Measurements from ENCODE around the gene MYL5. TPM values are rescaled to one million over a fixed set of nuclear protein-coding genes. Genes with fewer than 3 reads are reported as not detected.

The MYL5 gene
- total and polyA plus RNA-seq, 10 of the 15 experiments (the other 5 are each of a cell fraction or from before 2014, with no cell fraction given), result 1.2 to 13.8 (median 7.1) TPM

DNA sequence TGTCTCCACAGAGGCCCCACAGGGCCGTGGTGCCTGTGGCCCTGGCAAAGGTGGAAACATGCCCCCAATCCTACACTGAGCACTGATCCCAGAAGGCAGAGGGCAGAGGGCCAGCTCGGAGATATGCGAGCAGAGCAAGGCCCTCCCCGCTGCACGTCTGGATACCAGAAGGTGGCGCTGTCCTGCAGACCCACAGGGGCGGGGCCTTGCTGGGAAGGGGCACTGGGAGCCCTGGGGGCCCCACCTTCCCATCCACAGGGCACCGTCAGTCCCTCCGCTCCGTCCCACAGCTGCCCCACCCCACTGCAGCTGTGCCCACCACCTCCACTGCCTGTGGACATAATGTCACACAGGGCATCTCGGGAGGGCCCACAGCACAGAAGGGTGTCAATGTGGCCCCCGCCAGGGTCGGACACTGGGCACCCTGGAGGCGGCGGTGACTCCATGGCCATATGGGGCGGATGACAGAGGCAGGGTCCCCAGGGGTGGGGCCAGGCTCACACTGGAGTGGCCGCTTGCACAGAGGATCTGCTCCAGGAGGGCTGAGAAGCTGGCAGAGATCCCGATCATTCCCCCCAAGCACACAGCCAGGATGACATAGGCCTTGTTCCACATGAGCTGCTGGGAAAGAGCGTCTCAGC is 9.8 kb downstream of the MYL5 start (continued):
- 0 out of 4 replicates have a peak, but pooled peaks of 1 of the 2 experiments have one; percentile 15 for TF ChIP-seq IKZF2 (IDR thresholded peaks at IDR 0.05)

DNA sequence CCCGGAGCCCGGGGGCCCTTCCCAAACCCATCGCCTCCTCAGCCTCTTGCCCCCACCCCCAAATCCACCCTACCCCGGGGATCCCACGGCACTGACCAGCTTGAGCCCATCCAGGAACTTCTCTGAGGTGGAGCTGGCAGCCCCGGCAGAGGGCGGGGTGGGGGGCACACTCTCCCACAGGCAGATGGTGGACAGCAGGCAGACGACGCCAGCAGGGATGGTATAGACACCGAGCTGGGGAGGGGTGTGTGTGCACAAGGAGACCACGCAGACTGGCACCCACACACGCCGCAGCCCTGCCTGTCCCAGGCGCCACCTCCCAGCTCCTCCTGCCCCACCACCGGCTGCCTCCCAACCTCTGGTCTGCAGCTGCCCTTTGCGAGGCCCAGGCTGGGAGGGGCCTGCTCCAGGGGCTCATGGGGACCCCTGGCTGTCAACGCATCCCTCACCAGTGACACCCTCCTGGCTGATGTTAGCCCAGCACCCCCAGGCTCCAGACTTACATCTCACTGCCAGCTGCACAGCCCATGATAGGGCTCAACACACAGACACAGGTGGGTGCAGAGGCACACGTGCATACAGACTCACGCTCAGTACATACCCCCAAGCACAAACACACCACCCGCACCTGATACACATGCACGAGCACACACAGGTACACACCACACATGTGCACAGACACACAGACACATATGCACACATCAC is 10.4 kb downstream of the MYL5 start:
- Histone ChIP-seq H3K27ac (ENCODE audit: control insufficient read depth, insufficient read depth) (no peak overlapping the region), H4K20me1 (ENCODE audit: control insufficient read depth, insufficient read depth) (no peaks in the 10 kb centered on the region), H3K4me2 (ENCODE audit: control insufficient read depth, insufficient read depth) (no peak overlapping the region), H3K27me3 (replicated peaks in 1 of 2; ENCODE audit: control insufficient read depth in 2 of 2, insufficient read depth in 2 of 2, low read length in 1 of 2) (no peaks in the 10 kb centered on the region), H3K9ac (ENCODE audit: control insufficient read depth, insufficient read depth, low read length) (no peak overlapping the region), H3K4me3 (no peak overlapping the region), H3K36me3 (ENCODE audit: control insufficient read depth in 2 of 2, insufficient read depth in 2 of 2, low read length in 1 of 2) (no peaks in the 10 kb centered on the region), H2AFZ (ENCODE audit: control insufficient read depth, low read depth, low read length) (no peak overlapping the region), H3K9me3 (replicated peaks; ENCODE audit: control insufficient read depth, insufficient read depth, low read length) (no peaks in the 10 kb centered on the region), H3K79me2 (ENCODE audit: control insufficient read depth, insufficient read depth, low read length) (no peaks in the 10 kb centered on the region), H3K4me1 (ENCODE audit: control insufficient read depth, insufficient read depth, low read length) (peaks cover 17% of the 10 kb centered on the region)
- in situ Hi-C loops (cut with MboI), result no loop called here
- RAD21 ChIA-PET (ENCODE audit: unreplicated experiment), result interaction anchor here (0.8 kb wide), 2 partner anchors 58 to 131 kb away, joined by 3 to 4 read pairs; no protein-coding TSS in a partner anchor
- ATAC-seq, result no peak
- SMC1A ChIA-PET (ENCODE audit: uncharacterized antibody, unreplicated experiment), result interaction anchor here (1.4 kb wide), 1 partner anchor 16 kb away, joined by 4 read pairs; no protein-coding TSS in a partner anchor
- no TSS peak for BruUV-seq (replicated peaks)
- WGBS (ENCODE audit: insufficient coverage, insufficient replicate concordance, low lambda C conversion rate, missing lambda C conversion rate), result 43% methylated on average over 21 of the region's 21 CpGs
- intact Hi-C loops (cut with micrococcal nuclease; ENCODE audit: unreplicated experiment), result no loop called here
- POLR2A ChIA-PET, result no interaction called here
- TF ChIP-seq TCF7 (IDR thresholded peaks at IDR 0.05; ENCODE audit: borderline replicate concordance) (no peak), ZZZ3 (IDR thresholded peaks at IDR 0.05; ENCODE audit: control insufficient read depth, insufficient read length, low read depth) (no peak), TAF1 (IDR thresholded peaks at IDR 0.05; ENCODE audit: borderline replicate concordance, low read depth, low read length) (no peak), LARP7 (IDR thresholded peaks at IDR 0.05) (no peak), PAX8 (IDR thresholded peaks at IDR 0.05) (no peak), JUND (IDR thresholded peaks at IDR 0.05; ENCODE audit: low read depth, low read length) (no peak), CBFB (IDR thresholded peaks at IDR 0.05; ENCODE audit: low read depth) (no peak), CHD2 (IDR thresholded peaks at IDR 0.05; ENCODE audit: borderline replicate concordance, low read depth, low read length) (no peak), TCF12 (IDR thresholded peaks at IDR 0.05; ENCODE audit: low read depth, low read length) (no peak)
- TF ChIP-seq, protein P1, sequence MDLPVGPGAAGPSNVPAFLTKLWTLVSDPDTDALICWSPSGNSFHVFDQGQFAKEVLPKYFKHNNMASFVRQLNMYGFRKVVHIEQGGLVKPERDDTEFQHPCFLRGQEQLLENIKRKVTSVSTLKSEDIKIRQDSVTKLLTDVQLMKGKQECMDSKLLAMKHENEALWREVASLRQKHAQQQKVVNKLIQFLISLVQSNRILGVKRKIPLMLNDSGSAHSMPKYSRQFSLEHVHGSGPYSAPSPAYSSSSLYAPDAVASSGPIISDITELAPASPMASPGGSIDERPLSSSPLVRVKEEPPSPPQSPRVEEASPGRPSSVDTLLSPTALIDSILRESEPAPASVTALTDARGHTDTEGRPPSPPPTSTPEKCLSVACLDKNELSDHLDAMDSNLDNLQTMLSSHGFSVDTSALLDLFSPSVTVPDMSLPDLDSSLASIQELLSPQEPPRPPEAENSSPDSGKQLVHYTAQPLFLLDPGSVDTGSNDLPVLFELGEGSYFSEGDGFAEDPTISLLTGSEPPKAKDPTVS (IDR thresholded peaks at IDR 0.05; ENCODE audit: low read depth, low read length), result no peak
- DNase-seq (ENCODE audit: low read depth, low spot score), result no peak
- CTCF ChIA-PET, result interaction anchor here (1.2 to 1.7 kb wide), 4 partner anchors 9 to 302 kb away, joined by 3 to 8 read pairs (median 6); partner anchors contain the start of gene IDUA
- no peak for FAIRE-seq

All from GM12878 (cell line).